GM19455 (cell line): ENCODE results near the gene ACKR4.
A peak's percentile ranks its signal among the peaks of the same experiment; 100 is the strongest.
"Not testable (repeated sequence)": the region's sequence is repeated elsewhere in the genome, so short reads cannot be mapped to it uniquely, and the experiment has no call there.

Experiments
- ATAC-seq: cut with Tn5 transposase; IDR thresholded peaks from one replicate; pipeline ENCODE4 v1.9.1; 2021; ENCODE audit not compliant: unreplicated experiment

Gene ACKR4

GRCh38 chr3:132593947-132594323, 3.1 kb upstream of the ACKR4 start:
- ATAC-seq: no peak

GRCh38 chr3:132594498-132594897, 2.6 kb upstream of the ACKR4 start:
- ATAC-seq: no peak

GRCh38 chr3:132595014-132595413, 2.1 kb upstream of the ACKR4 start:
- ATAC-seq: no peak

- no peak for ATAC-seq
Measured at GRCh38 chr3:132596326-132596725, 744 bp upstream of the ACKR4 start.

GRCh38 chr3:132597660-132598059, 590 bp downstream of the ACKR4 start:
- no peak for ATAC-seq

GRCh38 chr3:132598181-132598580, 1.1 kb downstream of the ACKR4 start:
- no peak for ATAC-seq

GRCh38 chr3:132600614-132601013, 3.5 kb downstream of the ACKR4 start:
- ATAC-seq: not testable (repeated sequence)

GRCh38 chr3:132605374-132605792, 8.3 kb downstream of the ACKR4 start:
- ATAC-seq: no peak

GRCh38 chr3:132606085-132606484, 9.0 kb downstream of the ACKR4 start:
- no peak for ATAC-seq

- ATAC-seq: not testable (repeated sequence)
Measured at GRCh38 chr3:132606620-132607019, 9.6 kb downstream of the ACKR4 start.

GRCh38 chr3:132615301-132615700, 18.2 kb downstream of the ACKR4 start:
- ATAC-seq: not testable (repeated sequence)

GRCh38 chr3:132615881-132616280, 18.8 kb downstream of the ACKR4 start:
- no peak for ATAC-seq

GRCh38 chr3:132616780-132617179, 19.7 kb downstream of the ACKR4 start:
- ATAC-seq: no peak

GRCh38 chr3:132622148-132622547, 25.1 kb downstream of the ACKR4 start:
- ATAC-seq: no peak

- ATAC-seq: no peak
Measured at GRCh38 chr3:132622761-132623160, 25.7 kb downstream of the ACKR4 start.

- no peak for ATAC-seq
Measured at GRCh38 chr3:132623646-132624045, 26.6 kb downstream of the ACKR4 start.

- no peak for ATAC-seq
Measured at GRCh38 chr3:132624790-132625189, 27.7 kb downstream of the ACKR4 start.

GRCh38 chr3:132625613-132626012, 28.5 kb downstream of the ACKR4 start:
- ATAC-seq: peak; percentile 72

GRCh38 chr3:132626955-132627354, 29.9 kb downstream of the ACKR4 start:
- no peak for ATAC-seq

GRCh38 chr3:132628157-132628556, 31.1 kb downstream of the ACKR4 start:
- ATAC-seq: no peak

GRCh38 chr3:132629928-132630327, 32.9 kb downstream of the ACKR4 start:
- no peak for ATAC-seq

GRCh38 chr3:132630612-132631011, 33.5 kb downstream of the ACKR4 start:
- no peak for ATAC-seq

GRCh38 chr3:132635052-132635451, 38.0 kb downstream of the ACKR4 start:
- ATAC-seq: no peak

- ATAC-seq: no peak
Measured at GRCh38 chr3:132637590-132637989, 40.5 kb downstream of the ACKR4 start.
